Tibial nerve (tissue), 4 donors: ENCODE data around the gene GSG1L. TPM values are rescaled to one million over a fixed set of nuclear protein-coding genes. Genes with fewer than 3 reads are reported as not detected.

ENCODE experiments used
- DNase-seq, 2 donors: peaks; one replicate each; pipeline ENCODE4 v3.0.0-alpha.2; 2019; ENCODE audit warnings: low spot score in 2 of 2
- H3K27ac ChIP-seq, 4 donors: fragments of 200-600 bp; sonication (generic) in 3 of 4; one replicate each; pipeline ENCODE4 v1.5.1; 2017 to 2019; ENCODE audit warnings: mild to moderate bottlenecking in 1 of 4
- H3K27me3 ChIP-seq, 2 donors: fragments of 200-600 bp; sonication (generic) in 1 of 2; one replicate each; pipeline versions ENCODE4 v1.5.1 to v1.6.0; 2017 to 2019
- H3K36me3 ChIP-seq, 3 donors: fragments of 200-600 bp; sonication (generic); one replicate each; pipeline ENCODE4 v1.5.1; 2018 to 2019
- H3K4me1 ChIP-seq, 4 donors: fragments of 200-600 bp; sonication (generic) in 3 of 4; one replicate each; pipeline ENCODE4 v1.5.1; 2017 to 2019
- H3K4me3 ChIP-seq, 4 donors: fragments of 200-600 bp; sonication (generic) in 3 of 4; one replicate each; pipeline ENCODE4 v1.5.1; 2017 to 2019; ENCODE audit warnings: mild to moderate bottlenecking in 1 of 4, moderate library complexity in 1 of 4
- H3K9me3 ChIP-seq, 4 donors: fragments of 200-600 bp; sonication (generic) in 3 of 4; one replicate each; pipeline ENCODE4 v1.5.1; 2017 to 2019
- EP300 ChIP-seq, 2 donors: sonication (generic); formaldehyde crosslinking; IDR thresholded peaks; one replicate each; pipeline ENCODE4 v1.6.1; 2017; ENCODE audit warnings: antibody characterized with exemption in 2 of 2, mild to moderate bottlenecking in 1 of 2
- POLR2A ChIP-seq, 2 donors: fragments of 450-650 bp; IDR thresholded peaks; one replicate each; pipeline ENCODE4 v1.6.1; 2017; ENCODE audit warnings: antibody characterized with exemption in 2 of 2, mild to moderate bottlenecking in 2 of 2, moderate library complexity in 2 of 2
- WGBS, 2 donors: methylation state at CpG; one replicate each; pipeline ENCODE4 v1.1.5; 2018; 5-methylcytosine and 5-hydroxymethylcytosine counted together
- total RNA-seq, 4 donors: library from RNA; depleted of rRNA; stranded (reverse); fragments of >200 nt; gene quantifications; one replicate each; pipeline ENCODE4 v1.1.0, GENCODE V29; 2016
- TF ChIP-seq, protein P1 (sequence below), 5 experiments: fragments of 200-600 bp in 3 of 5; fragments of 450-650 bp in 2 of 5; sonication (generic) in 3 of 5; IDR thresholded peaks; one replicate each; pipeline ENCODE4 v1.5.1; 2016 to 2019; ENCODE audit warnings: antibody characterized with exemption in 5 of 5, mild to moderate bottlenecking in 3 of 5, moderate library complexity in 2 of 5

Gene GSG1L
- total RNA-seq, 4 donors from 2014 or later = not detected

- no peaks in the 10 kb centered on the region for H3K36me3 ChIP-seq
- 70 to 75% methylated on average over 7 of the region's 7 CpGs for WGBS, 2 donors
- no peaks in the 10 kb centered on the region for H3K27me3 ChIP-seq
- no peak for DNase-seq
- no peaks in the 10 kb centered on the region for H3K4me1 ChIP-seq
- peaks cover 0 to 37% (median 2%) of the 10 kb centered on the region in 4 donors for H3K9me3 ChIP-seq
- no peak overlapping the region for H3K27ac ChIP-seq
- TF ChIP-seq, protein P1, sequence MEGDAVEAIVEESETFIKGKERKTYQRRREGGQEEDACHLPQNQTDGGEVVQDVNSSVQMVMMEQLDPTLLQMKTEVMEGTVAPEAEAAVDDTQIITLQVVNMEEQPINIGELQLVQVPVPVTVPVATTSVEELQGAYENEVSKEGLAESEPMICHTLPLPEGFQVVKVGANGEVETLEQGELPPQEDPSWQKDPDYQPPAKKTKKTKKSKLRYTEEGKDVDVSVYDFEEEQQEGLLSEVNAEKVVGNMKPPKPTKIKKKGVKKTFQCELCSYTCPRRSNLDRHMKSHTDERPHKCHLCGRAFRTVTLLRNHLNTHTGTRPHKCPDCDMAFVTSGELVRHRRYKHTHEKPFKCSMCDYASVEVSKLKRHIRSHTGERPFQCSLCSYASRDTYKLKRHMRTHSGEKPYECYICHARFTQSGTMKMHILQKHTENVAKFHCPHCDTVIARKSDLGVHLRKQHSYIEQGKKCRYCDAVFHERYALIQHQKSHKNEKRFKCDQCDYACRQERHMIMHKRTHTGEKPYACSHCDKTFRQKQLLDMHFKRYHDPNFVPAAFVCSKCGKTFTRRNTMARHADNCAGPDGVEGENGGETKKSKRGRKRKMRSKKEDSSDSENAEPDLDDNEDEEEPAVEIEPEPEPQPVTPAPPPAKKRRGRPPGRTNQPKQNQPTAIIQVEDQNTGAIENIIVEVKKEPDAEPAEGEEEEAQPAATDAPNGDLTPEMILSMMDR (IDR thresholded peaks at IDR 0.05) = no peak
- TF ChIP-seq EP300 (IDR thresholded peaks at IDR 0.05) = no peak
- no peak for TF ChIP-seq POLR2A (IDR thresholded peaks at IDR 0.05)
- no peak overlapping the region for H3K4me3 ChIP-seq
Measured at GRCh38 chr16:27860091-27860490, 203.4 kb downstream of the GSG1L start.

DNA sequence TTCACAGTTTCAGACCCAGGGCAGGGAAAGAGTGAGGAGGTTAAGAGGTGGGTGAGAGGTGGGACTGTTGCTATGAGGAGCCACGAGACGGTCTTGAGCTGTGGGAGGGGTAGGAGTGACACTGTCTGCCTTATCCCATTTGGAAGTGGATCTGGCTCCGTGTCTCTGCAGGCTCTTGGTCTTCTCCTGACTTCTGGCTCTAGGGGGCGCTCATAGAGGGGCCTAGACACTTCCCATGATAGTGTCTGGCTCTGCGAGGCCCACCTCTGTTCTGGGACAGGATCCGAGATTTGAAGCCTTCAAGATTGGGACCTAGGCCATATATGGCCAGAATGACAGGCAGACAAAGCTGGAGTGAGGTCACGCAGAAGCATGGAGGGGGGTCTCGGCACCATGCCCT, 204.5 kb downstream of the GSG1L start:
- TF ChIP-seq POLR2A (IDR thresholded peaks at IDR 0.05) = no peak
- TF ChIP-seq, protein P1 (IDR thresholded peaks at IDR 0.05) = no peak
- TF ChIP-seq EP300 (IDR thresholded peaks at IDR 0.05) = no peak
- no peak for DNase-seq
- 54 to 59% methylated on average over 8 of the region's 8 CpGs for WGBS, 2 donors

DNA sequence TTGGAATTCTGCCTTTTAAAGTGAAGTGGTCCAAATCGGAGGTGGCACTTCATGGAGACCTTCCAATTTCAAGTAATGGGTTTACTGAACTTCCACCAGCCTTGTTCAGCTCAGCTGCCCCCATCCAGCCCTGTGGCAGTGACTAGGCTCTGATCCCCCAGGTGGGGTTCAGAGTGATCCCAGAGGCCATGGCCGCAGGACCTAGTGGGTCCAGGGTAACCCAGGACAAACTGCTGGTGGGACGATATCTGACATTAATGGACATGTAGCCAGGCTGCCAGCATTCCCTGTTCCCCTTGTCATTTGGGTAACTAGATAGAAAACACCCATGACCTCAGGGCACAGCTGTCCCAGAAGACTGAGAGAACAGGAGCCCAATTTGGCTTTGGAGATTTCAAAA, 209.9 kb downstream of the GSG1L start:
- Histone ChIP-seq H3K4me3 (no peak overlapping the region), H3K27me3 (no peaks in the 10 kb centered on the region), H3K4me1 (no peaks in the 10 kb centered on the region), H3K36me3 (no peaks in the 10 kb centered on the region), H3K27ac (no peak overlapping the region), H3K9me3 (no peaks in the 10 kb centered on the region)
- TF ChIP-seq EP300 (IDR thresholded peaks at IDR 0.05) (no peak), POLR2A (IDR thresholded peaks at IDR 0.05) (no peak)
- TF ChIP-seq, protein P1 (IDR thresholded peaks at IDR 0.05) = no peak
- no peak for DNase-seq
- 42 to 50% methylated on average over 2 to 3 of the region's 3 CpGs for WGBS, 2 donors

More for the DNA sequence above, 204.5 kb downstream of the GSG1L start:
- H3K36me3 ChIP-seq = no peaks in the 10 kb centered on the region
- H3K9me3 ChIP-seq = peaks cover 0 to 26% (median 2%) of the 10 kb centered on the region in 4 donors
- H3K27me3 ChIP-seq = no peaks in the 10 kb centered on the region
- no peaks in the 10 kb centered on the region for H3K4me1 ChIP-seq
- H3K27ac ChIP-seq = no peak overlapping the region
- H3K4me3 ChIP-seq = no peak overlapping the region

DNA sequence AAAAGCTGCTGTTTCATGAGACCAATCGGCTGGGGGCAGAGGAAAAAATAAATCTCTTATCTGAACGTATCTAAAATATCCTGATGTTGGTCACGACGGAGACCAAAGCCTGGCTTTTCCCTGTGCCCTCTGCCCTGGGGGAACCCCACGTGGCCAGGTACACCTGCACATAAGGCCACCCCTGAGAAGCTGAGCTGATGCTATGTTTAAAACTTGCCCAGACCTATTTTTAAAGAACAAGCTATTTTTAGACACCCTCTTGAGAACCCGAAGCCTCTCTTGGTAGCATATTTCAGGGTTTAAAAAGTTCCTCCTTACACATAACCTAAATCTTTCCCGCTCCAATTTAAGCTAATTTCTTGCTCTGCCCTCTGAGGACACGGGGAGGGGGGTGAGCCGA, 210.4 kb downstream of the GSG1L start:
- WGBS, 2 donors = 43% methylated on average over 9 of the region's 9 CpGs
- Histone ChIP-seq H3K4me3 (no peak overlapping the region), H3K36me3 (no peaks in the 10 kb centered on the region), H3K4me1 (no peaks in the 10 kb centered on the region), H3K9me3 (no peaks in the 10 kb centered on the region), H3K27me3 (no peaks in the 10 kb centered on the region), H3K27ac (no peak overlapping the region)
- no peak for TF ChIP-seq POLR2A (IDR thresholded peaks at IDR 0.05)
- DNase-seq = no peak

DNA sequence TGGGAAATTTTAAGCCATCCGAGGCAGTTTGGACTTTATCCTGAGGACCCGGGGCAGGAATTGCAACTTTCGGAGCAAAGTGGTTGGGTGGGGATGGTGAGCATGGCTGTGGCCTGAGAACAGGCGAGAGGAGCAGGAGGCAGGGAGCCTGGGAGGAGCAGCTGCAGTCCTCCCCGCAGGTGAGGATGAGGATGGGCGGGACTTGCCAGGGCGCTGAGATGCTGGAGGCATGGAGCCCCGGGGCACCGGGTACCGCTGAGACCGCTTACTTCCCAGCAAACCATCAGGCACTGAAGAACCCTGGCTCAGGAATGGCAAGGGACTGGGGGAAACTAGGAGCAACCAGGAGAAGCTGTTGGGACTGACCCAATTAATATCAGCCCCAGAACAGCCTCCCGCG, 210.8 kb downstream of the GSG1L start:
- Histone ChIP-seq H3K36me3 (no peaks in the 10 kb centered on the region), H3K4me3 (no peak overlapping the region), H3K27ac (no peak overlapping the region), H3K9me3 (no peaks in the 10 kb centered on the region), H3K4me1 (no peaks in the 10 kb centered on the region), H3K27me3 (no peaks in the 10 kb centered on the region)
- TF ChIP-seq POLR2A (IDR thresholded peaks at IDR 0.05) (no peak), EP300 (IDR thresholded peaks at IDR 0.05) (no peak)
- TF ChIP-seq, protein P1 (IDR thresholded peaks at IDR 0.05) = no peak
- DNase-seq = no peak
- WGBS, 2 donors = 63 to 68% methylated on average over 13 of the region's 13 CpGs

DNA sequence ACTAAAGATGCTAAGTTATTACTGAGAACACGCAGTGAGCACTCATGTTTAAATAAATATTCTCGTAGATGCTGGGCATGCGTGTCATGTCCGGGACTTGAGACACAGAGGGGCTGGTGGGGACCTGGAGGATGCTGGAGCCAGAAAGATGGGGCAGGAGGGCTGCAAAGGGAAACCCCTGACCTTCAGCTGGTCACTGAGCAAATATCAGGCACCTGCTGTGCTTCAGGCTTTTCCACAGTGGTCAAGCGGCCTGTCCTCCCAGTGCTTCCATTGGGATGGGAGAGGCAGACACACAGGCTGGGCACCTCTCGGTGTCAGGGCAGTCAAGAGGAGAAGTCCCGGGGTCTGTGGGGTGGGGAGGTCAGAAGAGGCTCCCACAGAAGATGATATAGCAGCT, 211.4 kb downstream of the GSG1L start:
- Histone ChIP-seq H3K4me3 (no peak overlapping the region), H3K27me3 (no peaks in the 10 kb centered on the region), H3K4me1 (no peaks in the 10 kb centered on the region), H3K36me3 (no peaks in the 10 kb centered on the region), H3K27ac (no peak overlapping the region), H3K9me3 (no peaks in the 10 kb centered on the region)
- no peak for DNase-seq
- TF ChIP-seq EP300 (IDR thresholded peaks at IDR 0.05) (no peak), POLR2A (IDR thresholded peaks at IDR 0.05) (no peak)
- TF ChIP-seq, protein P1 (IDR thresholded peaks at IDR 0.05) = no peak
- 88 to 89% methylated on average over 7 of the region's 7 CpGs for WGBS, 2 donors
